Stimulated activated CD8-positive, alpha-beta memory T cell treated with anti-CD3 and anti-CD28 coated beads, Interleukin-2, amount 100 ng/mL, for 48 hours (primary cell): ENCODE data around the gene JMJD4.
"Not testable (repeated sequence)": the region's sequence is repeated elsewhere in the genome, so short reads cannot be mapped to it uniquely, and the experiment has no call there.

Experiments
- DNase-seq, 2 donors: peaks; one replicate each; pipeline ENCODE4 v3.0.0-alpha.2; 2020; ENCODE audit warnings: low read depth in 2 of 2

Gene JMJD4

DNA sequence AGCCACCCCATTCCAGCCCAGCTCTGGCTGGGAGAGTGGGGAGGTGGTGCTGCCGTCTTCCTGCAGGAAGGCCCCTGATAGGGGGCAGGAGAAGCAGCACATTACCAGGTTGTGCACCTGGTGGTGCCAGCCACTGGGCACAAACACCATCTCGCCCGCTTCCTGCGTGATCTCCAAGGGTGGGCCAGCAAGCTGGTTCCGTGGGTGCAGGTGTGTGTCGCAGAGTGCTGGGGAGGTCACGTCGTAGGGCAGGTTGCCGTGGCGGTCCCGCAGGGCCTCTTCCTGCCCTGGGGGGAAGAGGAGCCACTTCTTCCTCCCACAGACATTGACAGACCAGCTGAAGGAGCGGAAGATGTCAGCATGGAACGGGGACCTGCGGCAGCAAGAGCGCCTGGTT is 1.8 kb downstream of the JMJD4 start:
- no peak for DNase-seq

DNA sequence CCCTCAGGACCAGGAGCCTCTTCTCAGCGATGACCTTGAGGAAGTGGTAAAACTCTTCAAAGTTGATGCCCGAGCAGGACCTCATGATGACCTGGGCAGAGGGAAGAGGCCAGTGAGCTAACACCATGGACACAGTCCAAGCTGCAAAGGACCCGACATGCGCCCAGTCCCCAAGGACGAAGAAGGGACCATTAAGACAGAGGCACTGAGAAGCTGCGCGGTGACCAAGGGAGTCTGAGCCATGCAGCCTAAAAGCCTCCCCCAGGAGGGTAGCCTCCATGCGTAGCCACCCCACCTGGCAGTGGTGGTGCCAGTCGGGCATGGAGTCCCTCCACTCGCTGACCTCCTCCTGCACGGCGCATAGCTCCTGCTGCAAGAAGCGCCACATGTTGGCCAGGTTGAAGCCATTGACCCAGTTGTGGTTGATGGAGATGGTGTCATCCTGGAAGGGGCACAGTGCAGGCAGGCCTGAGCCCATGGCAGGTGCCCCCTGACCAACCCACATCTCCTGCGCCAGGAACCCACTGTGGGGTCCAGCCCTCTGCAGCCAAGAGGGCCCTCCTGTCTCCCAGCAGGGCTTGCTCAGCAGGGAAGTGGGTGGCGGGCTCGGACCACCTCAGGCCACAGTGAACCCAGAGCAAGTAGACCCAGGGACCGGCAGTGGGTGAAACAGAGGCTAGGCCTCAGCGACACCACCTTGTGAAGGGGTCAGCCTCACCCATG is 2.4 kb downstream of the JMJD4 start:
- DNase-seq, result no peak

DNA sequence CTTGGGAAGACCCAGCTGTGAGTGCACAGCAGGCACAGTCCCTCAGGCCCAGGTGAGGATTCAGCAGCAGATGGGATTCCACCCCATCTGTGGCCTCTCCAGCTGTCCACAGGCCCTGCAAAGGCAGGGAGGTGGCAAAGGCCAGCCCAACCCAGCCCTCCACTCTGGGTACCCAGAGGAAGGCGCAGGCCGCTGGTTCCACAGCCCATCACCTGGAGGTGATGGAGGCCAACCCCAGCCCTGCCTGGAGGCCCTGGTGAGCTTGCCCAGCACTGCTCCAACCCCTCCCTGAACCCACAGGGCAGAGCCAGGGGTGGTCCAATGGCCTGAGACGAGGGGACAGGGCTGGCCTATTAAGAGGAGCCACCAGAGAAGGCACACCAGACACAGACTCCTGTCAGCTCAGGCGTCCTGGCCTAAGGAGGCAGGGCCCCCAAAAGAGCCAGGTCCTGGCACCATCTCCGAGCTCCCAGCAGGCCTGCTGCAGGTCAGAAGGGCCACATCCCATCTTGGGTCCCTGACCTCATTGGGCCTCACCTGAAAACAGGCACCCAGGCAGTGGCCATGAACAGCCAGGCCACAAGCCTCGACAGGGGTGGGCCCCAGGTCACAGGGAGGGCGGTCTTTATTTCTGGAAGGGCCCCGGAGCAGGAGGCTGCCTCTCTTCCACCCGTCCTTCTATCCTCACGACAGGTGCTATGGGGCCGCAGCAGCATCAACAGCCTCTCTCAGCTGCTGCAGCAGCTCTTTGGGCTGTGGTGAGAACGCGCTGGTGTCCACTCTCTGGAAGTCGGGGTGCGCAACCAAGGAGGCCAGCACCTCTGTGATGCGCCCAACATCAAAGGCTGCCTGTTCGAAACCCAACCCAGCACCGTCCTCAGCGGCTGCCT is 3.2 kb downstream of the JMJD4 start:
- DNase-seq, result no peak

DNA sequence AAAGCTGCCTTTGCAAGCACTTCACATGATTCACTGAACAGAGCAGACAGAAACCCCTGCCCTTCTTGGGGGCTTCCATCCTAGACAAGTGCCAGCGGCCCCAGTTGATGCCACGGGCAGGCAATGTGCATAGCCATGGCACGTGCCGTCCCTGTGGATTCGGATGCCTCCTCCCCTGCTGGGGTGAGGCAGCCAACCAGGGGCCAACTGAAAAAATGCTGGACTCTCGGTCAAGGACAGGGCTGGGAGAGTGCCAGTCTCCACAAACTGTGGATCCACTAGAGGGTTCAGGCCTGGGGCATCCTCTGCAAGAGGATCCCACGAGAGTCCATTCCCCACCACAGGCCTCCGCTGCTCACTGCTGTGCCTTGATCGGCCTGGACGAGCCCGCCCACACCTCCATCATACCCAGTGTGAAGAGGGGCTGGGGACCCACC is 3.8 kb downstream of the JMJD4 start:
- no peak for DNase-seq

- no peak for DNase-seq
Measured at GRCh38 chr1:227730630-227731151, 4.4 kb downstream of the JMJD4 start.

GRCh38 chr1:227729881-227730629 is 5.0 kb downstream of the JMJD4 start:
- DNase-seq, result no peak

GRCh38 chr1:227729144-227729880 is 5.8 kb downstream of the JMJD4 start:
- DNase-seq, result no peak

DNA sequence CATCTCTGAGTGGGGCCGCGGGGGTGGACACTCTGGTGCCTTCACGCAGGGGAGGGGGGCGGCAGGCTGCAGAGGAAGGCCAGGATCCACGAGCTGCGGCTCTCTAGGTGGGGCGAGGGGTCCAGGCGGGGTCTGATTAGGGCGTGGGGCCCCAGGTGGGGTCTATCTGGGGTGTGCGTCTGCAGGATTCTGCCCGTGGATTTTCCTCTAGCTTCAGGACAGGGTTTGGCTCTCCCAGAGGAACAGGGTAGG is 6.3 kb downstream of the JMJD4 start:
- DNase-seq, result no peak

DNA sequence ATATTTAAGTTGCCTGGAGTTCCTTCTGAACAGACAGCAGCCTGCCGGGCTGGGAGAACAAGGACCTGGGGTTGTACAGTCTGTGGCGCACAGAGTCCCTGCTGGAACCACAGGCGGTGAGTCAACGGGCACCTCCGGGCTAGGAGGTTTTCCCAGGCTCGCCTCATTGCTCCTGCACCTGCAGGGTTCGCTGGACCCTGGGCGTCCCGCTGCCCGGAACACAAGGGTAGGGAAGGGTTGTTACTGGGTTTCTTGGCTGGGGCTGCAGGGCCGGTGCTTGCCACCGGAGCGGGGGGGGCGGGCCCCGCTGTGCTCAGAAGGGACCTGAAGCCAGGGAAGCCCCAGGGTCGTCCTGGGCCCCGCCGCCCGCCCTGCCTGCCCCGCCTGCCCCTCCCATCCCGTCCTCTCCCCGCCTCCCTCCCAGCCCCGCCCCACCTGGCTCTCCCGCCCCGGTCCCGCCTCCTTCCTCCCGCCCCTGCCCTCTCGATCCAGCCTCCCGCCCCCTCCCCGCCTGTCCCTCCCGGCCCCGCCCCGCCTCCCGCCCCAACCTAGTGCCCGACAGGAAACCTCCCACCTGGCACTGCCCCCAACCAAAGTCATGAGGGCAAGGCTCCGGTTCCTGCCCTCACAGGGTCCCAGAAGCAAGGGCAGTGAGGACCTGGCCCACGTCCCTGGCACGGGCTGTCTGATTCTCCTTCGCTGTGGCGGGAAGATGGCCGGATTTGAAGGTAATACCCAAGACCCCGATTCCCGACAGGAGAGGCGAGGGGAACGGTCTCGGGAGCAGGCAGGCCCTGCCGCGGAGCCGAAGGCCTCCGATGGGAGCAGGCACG is 6.8 kb downstream of the JMJD4 start:
- DNase-seq, result peak; percentile 48 to 64

DNA sequence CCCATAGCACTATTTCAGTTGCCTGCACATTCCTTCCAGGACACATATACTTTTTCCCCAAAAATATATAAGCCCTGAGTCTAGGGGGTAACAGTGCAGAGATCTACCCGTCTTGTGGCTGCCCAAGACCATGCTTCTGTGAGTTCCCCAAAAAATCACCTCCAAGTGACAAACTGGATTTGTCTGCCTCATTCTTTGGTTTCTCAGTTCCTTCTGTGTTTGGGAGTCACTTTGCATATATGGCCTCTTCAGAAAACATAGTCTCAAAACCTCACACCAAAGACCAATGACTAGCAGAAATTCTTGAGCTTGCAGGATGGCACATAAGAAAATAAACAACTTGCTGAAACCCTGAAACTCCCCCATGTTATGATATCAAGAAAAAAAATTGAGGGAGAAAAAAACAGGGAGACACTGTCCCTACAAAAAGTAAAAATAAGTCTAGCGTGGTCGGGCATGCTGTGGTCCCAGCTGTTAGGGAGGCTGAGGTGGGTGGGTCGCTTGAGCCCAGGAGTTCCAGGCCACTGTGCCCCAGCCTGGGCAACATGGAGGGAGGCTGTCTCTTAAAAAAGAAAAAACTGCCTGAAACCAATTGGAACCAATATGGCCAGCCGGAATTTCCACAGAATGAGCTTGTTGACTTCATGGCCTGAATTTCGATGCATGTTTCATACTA is 8.0 kb downstream of the JMJD4 start:
- no peak for DNase-seq

GRCh38 chr1:227726318-227726717 is 8.8 kb downstream of the JMJD4 start:
- DNase-seq, result no peak

DNA sequence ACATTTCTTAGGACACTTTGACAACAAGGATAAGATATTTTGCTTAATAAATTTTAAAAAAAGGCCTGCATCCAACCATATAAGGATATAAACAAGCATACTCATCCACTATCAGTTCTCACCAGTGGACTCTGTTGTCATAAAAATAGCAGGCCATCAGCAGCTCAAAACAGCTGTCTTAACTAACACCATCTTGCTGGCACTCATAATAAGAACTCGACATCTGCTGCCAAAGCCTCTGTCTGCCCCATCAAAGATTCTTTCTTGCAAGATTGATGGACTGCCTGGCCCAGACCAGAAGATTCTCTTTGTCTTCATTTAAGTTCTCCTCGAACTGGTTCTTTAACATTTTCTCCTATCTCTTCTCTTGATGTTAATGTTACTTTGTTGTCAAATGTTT is 10.1 kb downstream of the JMJD4 start:
- DNase-seq, result no peak

DNA sequence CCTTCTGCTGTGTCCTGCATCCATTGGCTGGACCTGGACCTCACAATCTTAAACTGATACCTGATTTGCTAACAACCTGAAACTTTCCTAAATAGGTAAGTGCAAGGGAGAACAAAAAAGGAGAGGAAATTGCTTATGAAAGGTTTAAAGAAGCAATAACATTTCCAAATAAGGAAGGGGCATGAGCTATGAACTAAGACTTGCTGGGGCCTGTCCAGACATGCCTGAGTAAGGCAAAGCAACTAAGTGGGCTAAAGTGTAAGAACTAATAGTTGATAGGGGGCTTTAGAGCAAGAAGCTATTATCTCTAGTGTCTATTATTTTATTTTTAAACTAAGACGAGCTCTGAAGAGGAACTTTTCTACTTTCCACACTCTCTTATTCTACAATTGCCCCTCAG is 11.6 kb downstream of the JMJD4 start:
- no peak for DNase-seq

DNA sequence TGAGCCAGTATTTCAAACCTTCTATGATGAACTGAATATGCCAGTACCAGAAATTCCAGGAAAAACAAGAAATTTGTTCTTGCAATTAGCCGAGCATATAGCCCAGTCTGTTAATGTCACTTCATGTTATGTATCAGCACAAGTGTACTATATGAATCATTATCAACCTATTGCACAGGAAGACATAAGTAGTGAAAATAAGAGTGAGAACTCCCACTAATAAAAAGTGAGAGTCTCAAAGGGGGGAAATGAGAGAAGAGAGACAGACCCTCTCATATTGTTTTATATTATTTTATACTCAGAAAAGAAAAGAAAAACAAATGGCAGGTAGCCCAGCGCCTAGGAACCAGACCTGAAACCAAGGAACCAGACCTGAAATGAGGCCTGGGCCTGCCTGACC is 16.2 kb downstream of the JMJD4 start:
- DNase-seq, result no peak

DNA sequence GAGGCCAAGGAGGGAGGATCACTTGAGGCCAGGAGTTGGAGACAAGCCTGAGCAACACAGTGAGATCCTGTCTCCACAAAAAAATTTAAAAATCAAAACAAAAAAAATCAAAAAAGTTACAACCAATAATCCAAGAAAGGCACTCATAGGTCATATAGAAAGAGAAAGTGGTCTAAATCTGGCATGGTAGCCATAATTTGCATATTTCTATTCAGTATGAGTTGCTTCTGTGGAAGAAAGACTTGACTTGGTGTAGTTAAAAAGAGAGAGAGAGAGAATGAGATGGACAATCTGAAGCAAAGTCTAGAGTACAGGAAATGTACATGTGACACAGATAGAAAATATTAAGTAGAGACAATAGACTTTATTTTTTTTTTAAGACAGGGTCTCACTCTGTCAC is 22.5 kb downstream of the JMJD4 start:
- DNase-seq, result no peak

- DNase-seq, result not testable (repeated sequence)
Measured at GRCh38 chr1:227710474-227710873, 24.6 kb downstream of the JMJD4 start.

- no peak for DNase-seq
Measured at GRCh38 chr1:227709451-227709850, 25.7 kb downstream of the JMJD4 start.

DNA sequence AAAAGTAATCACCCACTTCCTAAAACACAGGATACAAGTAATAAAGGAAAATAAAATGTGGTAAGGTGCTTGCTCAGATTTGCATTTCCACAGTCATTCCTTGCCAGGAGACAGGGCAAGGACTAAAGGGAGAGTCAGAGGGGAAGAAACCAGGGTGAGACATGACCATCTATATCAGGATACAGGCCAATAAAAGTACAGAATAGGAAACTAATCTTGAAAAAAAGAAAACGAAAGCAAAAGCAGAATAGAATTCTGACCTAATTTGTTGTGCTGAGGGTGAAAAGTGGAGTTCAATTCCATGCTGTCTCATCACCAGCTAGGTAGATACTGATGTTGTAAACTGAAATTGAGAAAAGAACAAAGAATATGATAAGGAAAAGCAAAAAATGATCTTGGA is 27.3 kb downstream of the JMJD4 start:
- no peak for DNase-seq

DNA sequence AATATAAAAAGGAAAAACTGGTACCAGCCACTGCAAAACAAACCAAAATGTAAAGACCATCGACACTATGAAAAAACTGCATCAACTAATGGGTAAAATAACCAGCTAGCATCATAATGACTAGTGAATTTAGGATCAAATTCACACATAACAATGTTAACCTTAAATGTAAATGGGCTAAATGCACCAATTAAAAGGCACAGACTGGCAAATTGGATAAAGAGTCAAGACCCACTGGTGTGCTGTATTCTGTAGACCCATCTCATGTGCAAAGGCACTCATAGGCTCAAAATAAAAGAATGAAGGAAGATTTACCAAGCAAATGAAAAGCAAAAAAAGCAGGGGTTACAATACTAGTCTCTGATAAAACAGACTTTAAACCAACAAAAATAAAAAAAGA is 33.5 kb downstream of the JMJD4 start:
- not testable (repeated sequence) for DNase-seq

- no peak for DNase-seq
Measured at GRCh38 chr1:227697321-227697864, 37.7 kb downstream of the JMJD4 start.
